ENCODE data around the gene COPZ1. TPM values are rescaled to one million over a fixed set of nuclear protein-coding genes. Genes with fewer than 3 reads are reported as not detected.

The COPZ1 gene
- total and polyA plus RNA-seq, 9 of the 15 experiments (the other 6 are each of a cell fraction or from before 2014, with no cell fraction given) = 137 to 487 (median 233) TPM

DNA sequence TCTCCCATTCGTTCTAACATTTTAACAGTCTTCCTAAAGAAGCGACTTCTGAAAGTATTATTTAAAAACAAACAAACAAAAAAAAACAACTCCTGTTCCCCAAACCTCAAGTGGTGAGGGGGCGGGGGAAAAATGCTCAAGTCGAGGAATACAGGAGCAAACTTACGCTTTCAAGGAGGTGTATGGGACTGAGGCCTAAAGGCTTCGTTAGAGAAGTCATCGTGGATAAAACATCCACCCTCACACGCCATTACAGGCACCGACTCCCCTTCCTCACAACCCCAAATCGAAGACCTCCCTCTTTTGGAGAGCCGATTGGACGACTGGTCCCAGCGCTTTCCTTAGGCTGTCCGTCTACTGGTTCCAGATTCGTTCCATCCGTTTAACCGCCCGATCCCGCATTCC, 45.7 kb upstream of the COPZ1 start (continued):
- TF ChIP-seq ZC3H4 (CRISPR knock-in tag; IDR thresholded peaks at IDR 0.05; ENCODE audit: borderline replicate concordance) = no peak
- TF ChIP-seq BHLHE40 (IDR thresholded peaks at IDR 0.05; ENCODE audit: low read length) = no peak
- TF ChIP-seq RBBP5 (IDR thresholded peaks at IDR 0.05; ENCODE audit: borderline replicate concordance, insufficient read depth, low read length, poor library complexity, severe bottlenecking) = peak; percentile 24
- TF ChIP-seq GABPA (tag; conservative IDR thresholded peaks at IDR 0.05; ENCODE audit: low read depth) = peak; percentile 46; the same call in 1 of the 2 replicates
- 0 out of 2 replicates have a peak, but pooled peaks have one; percentile 1 for TF ChIP-seq SPI1 (IDR thresholded peaks at IDR 0.05; ENCODE audit: borderline replicate concordance, low read depth, low read length)
- TF ChIP-seq SAP30 (IDR thresholded peaks at IDR 0.05; ENCODE audit: borderline replicate concordance, insufficient read depth, low read depth, low read length, poor library complexity, severe bottlenecking) = peak; percentile 69
- TF ChIP-seq ZKSCAN3 (CRISPR knock-in tag; IDR thresholded peaks at IDR 0.05) = no peak
- no peak for TF ChIP-seq ZKSCAN8 (CRISPR knock-in tag; IDR thresholded peaks at IDR 0.05)
- peak; percentile 75; the same call in 1 of the 2 replicates for TF ChIP-seq RUNX1 (IDR thresholded peaks at IDR 0.05; ENCODE audit: low read depth)
- no peak for TF ChIP-seq CBFB (CRISPR knock-in tag; IDR thresholded peaks at IDR 0.05)
- TF ChIP-seq SNIP1 (IDR thresholded peaks at IDR 0.05; ENCODE audit: low read depth) = 0 out of 2 replicates have a peak, but pooled peaks have one; percentile 42
- no peak for TF ChIP-seq TARDBP (IDR thresholded peaks at IDR 0.05)
- TF ChIP-seq ATF1 (CRISPR knock-in tag; IDR thresholded peaks at IDR 0.05) = no peak
- TF ChIP-seq ATF1 (tag; IDR thresholded peaks at IDR 0.05) = peak; percentile 13; the same call in 1 of the 2 replicates
- peak; percentile 54; the same call in 1 of the 2 replicates for TF ChIP-seq DPF2 (IDR thresholded peaks at IDR 0.05)
- TF ChIP-seq SMAD2 (IDR thresholded peaks at IDR 0.05; ENCODE audit: low read depth, low read length) = no peak
- TF ChIP-seq PHB2 (IDR thresholded peaks at IDR 0.05; ENCODE audit: low read depth) = no peak
- TF ChIP-seq TAF7 (tag; IDR thresholded peaks at IDR 0.05) = peak; percentile 77
- TF ChIP-seq, protein P1, sequence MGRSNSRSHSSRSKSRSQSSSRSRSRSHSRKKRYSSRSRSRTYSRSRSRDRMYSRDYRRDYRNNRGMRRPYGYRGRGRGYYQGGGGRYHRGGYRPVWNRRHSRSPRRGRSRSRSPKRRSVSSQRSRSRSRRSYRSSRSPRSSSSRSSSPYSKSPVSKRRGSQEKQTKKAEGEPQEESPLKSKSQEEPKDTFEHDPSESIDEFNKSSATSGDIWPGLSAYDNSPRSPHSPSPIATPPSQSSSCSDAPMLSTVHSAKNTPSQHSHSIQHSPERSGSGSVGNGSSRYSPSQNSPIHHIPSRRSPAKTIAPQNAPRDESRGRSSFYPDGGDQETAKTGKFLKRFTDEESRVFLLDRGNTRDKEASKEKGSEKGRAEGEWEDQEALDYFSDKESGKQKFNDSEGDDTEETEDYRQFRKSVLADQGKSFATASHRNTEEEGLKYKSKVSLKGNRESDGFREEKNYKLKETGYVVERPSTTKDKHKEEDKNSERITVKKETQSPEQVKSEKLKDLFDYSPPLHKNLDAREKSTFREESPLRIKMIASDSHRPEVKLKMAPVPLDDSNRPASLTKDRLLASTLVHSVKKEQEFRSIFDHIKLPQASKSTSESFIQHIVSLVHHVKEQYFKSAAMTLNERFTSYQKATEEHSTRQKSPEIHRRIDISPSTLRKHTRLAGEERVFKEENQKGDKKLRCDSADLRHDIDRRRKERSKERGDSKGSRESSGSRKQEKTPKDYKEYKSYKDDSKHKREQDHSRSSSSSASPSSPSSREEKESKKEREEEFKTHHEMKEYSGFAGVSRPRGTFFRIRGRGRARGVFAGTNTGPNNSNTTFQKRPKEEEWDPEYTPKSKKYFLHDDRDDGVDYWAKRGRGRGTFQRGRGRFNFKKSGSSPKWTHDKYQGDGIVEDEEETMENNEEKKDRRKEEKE (IDR thresholded peaks at IDR 0.05; ENCODE audit: borderline replicate concordance in 1 of 2, control insufficient read depth in 1 of 2, low read depth in 2 of 2, low read length in 1 of 2) = 0 out of 4 replicates have a peak, but pooled peaks of 1 of the 2 experiments have one; percentile 38
- TF ChIP-seq, protein P2, sequence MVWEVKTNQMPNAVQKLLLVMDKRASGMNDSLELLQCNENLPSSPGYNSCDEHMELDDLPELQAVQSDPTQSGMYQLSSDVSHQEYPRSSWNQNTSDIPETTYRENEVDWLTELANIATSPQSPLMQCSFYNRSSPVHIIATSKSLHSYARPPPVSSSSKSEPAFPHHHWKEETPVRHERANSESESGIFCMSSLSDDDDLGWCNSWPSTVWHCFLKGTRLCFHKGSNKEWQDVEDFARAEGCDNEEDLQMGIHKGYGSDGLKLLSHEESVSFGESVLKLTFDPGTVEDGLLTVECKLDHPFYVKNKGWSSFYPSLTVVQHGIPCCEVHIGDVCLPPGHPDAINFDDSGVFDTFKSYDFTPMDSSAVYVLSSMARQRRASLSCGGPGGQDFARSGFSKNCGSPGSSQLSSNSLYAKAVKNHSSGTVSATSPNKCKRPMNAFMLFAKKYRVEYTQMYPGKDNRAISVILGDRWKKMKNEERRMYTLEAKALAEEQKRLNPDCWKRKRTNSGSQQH (CRISPR knock-in tag; IDR thresholded peaks at IDR 0.05) = 0 out of 2 replicates have a peak, but pooled peaks have one; percentile 10
- no peak for TF ChIP-seq RBM25 (IDR thresholded peaks at IDR 0.05; ENCODE audit: low read depth, low read length, severe bottlenecking)
- TF ChIP-seq CSDE1 (IDR thresholded peaks at IDR 0.05) = no peak
- TF ChIP-seq MEF2A (IDR thresholded peaks at IDR 0.05; ENCODE audit: control insufficient read depth, low read depth, low read length) = no peak
- no peak for TF ChIP-seq FOXJ3 (CRISPR knock-in tag; IDR thresholded peaks at IDR 0.05)
- TF ChIP-seq EGR1 (conservative IDR thresholded peaks at IDR 0.05) = peak; percentile 43
